Measurements from ENCODE around the gene CRYZ.
"Not testable (repeated sequence)": the region's sequence is repeated elsewhere in the genome, so short reads cannot be mapped to it uniquely, and the experiment has no call there.

Gene CRYZ

GRCh38 chr1:74732960-74733603, at the start of gene CRYZ, which contains the start of gene TYW3:
Gene CRYZ (minus strand): TSS chr1:74733050. CDS start chr1:74724821, 8,229 bp downstream.
Gene TYW3 (plus strand): TSS chr1:74733152. CDS start chr1:74733245, 93 bp downstream.
- peak; percentile 97 for DNase-seq

GRCh38 chr1:74780594-74780993, 47.7 kb upstream of the CRYZ start:
- no peak for DNase-seq

- DNase-seq = no peak
Measured at GRCh38 chr1:74779750-74780149, 46.9 kb upstream of the CRYZ start.

- no peak for DNase-seq
Measured at GRCh38 chr1:74777525-74777924, 44.7 kb upstream of the CRYZ start.

GRCh38 chr1:74775735-74776134, 42.9 kb upstream of the CRYZ start:
- DNase-seq = peak; percentile 16

- DNase-seq = no peak
Measured at GRCh38 chr1:74773582-74773981, 40.7 kb upstream of the CRYZ start.

GRCh38 chr1:74772945-74773344, 40.1 kb upstream of the CRYZ start:
- no peak for DNase-seq

- peak; percentile 82 for DNase-seq
Measured at GRCh38 chr1:74771913-74772515, 39.2 kb upstream of the CRYZ start.

GRCh38 chr1:74767490-74767889, 34.6 kb upstream of the CRYZ start:
- DNase-seq = peak; percentile 60

GRCh38 chr1:74766579-74766978, 33.7 kb upstream of the CRYZ start:
- DNase-seq = no peak

GRCh38 chr1:74763807-74764206, 31.0 kb upstream of the CRYZ start:
- DNase-seq = no peak

- DNase-seq = not testable (repeated sequence)
Measured at GRCh38 chr1:74756650-74757049, 23.8 kb upstream of the CRYZ start.

GRCh38 chr1:74755475-74755874, 22.6 kb upstream of the CRYZ start:
- DNase-seq = no peak

GRCh38 chr1:74753104-74753503, 20.3 kb upstream of the CRYZ start:
- DNase-seq = no peak

- DNase-seq = peak; percentile 10
Measured at GRCh38 chr1:74748960-74749359, 16.1 kb upstream of the CRYZ start.

- DNase-seq = not testable (repeated sequence)
Measured at GRCh38 chr1:74745247-74745646, 12.4 kb upstream of the CRYZ start.

GRCh38 chr1:74740307-74740980, 7.6 kb upstream of the CRYZ start:
- DNase-seq = not testable (repeated sequence)

- DNase-seq = no peak
Measured at GRCh38 chr1:74737333-74737732, 4.5 kb upstream of the CRYZ start.

GRCh38 chr1:74733604-74734484, 994 bp upstream of the CRYZ start:
- peak; percentile 91 for DNase-seq

GRCh38 chr1:74732071-74732946, 541 bp downstream of the CRYZ start:
- peak; percentile 76 for DNase-seq

- DNase-seq = peak; percentile 81
Measured at GRCh38 chr1:74731399-74732052, 1.3 kb downstream of the CRYZ start.
